KOPT-K1 (cell line): ENCODE data around the gene EDC3.

ENCODE experiments used
- H3K27ac ChIP-seq: fragments of 200-600 bp; sonication (generic); 2 replicates; pipeline ENCODE4 v1.5.1; 2016; ENCODE audit warnings: antibody characterized with exemption, mild to moderate bottlenecking, low read depth, low read length; ENCODE audit not compliant: poor library complexity, severe bottlenecking
- H3K36me3 ChIP-seq: fragments of 200-600 bp; sonication (generic); 2 replicates; pipeline ENCODE4 v1.5.1; 2017; ENCODE audit warnings: antibody characterized with exemption, mild to moderate bottlenecking, low read length, moderate library complexity; ENCODE audit not compliant: insufficient read depth
- H3K9me3 ChIP-seq: fragments of 200-600 bp; sonication (generic); 2 replicates; pipeline ENCODE4 v1.5.1; 2017; ENCODE audit warnings: antibody characterized with exemption, low read length, mild to moderate bottlenecking; ENCODE audit not compliant: insufficient read depth, poor library complexity, severe bottlenecking

Gene EDC3

DNA sequence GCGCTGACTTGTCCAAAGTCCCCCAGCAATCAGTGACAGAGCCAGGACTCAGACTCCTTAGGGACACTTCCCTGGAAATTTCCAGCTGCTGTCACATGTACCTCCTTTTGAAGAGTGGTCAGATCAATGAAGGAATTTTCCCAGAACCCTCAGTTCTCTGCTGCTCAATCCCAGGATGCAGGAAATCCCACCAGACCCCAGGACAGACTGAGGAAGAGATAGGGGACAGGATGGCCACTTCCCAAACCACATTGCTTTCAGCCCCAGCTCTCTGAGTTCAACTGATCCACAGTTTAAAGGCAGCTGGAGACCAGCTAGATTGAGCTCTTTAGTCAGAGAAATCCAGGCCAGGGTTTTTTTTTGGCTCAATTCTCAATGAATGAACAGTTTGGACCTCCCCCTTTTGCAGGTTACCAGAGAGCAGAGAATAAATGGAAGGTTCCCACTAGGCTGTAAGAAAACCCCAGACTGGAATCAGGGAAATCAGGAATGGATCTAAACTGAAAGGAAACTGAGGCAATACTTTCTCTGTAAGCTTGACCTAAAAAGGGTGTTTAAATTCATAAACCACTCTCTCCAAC, 28.0 kb upstream of the EDC3 start:
- Histone ChIP-seq H3K9me3 (no peaks in the 10 kb centered on the region), H3K27ac (no peak overlapping the region), H3K36me3 (no peaks in the 10 kb centered on the region)

DNA sequence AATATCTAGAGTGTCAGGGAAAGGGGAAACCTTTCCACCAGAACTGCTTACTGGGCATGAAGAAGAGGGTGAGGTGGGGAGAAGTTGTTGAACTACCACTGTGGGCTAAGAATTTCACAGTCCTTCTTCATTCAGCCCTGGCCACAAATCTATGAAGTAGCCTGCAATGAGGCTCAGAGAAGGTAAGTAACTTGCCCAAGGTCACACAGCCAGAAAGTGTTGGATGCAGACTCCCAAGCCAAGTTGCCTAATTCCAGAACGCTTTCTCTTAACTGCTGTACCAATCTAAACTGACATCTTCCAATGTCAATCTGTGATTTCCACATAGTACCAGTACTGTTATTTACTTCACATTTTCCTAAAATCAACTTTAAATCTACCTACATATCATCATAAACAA, 27.4 kb upstream of the EDC3 start:
- no peak overlapping the region for H3K27ac ChIP-seq
- H3K9me3 ChIP-seq: no peaks in the 10 kb centered on the region
- no peaks in the 10 kb centered on the region for H3K36me3 ChIP-seq

DNA sequence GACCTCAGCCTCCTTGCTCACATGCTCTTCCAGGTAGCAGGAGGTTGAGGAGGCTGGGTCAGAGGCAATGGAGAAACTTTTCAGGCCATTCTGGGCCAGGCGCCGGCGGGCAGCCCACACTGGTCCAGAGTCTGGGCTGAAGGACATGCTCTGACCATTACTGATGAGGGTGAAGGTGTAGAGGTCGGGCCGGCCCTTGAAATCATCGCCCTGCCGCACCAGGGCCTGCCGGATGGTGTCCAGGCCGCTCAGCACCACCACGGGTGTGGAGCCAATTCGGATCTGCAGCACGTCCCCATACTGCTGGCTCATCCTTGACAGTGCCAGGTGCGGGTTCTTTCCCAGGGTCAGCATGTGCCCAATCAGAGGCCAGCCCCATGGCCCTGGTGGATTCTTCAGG, 26.8 kb upstream of the EDC3 start:
- no peaks in the 10 kb centered on the region for H3K9me3 ChIP-seq
- H3K36me3 ChIP-seq: no peaks in the 10 kb centered on the region
- no peak overlapping the region for H3K27ac ChIP-seq

DNA sequence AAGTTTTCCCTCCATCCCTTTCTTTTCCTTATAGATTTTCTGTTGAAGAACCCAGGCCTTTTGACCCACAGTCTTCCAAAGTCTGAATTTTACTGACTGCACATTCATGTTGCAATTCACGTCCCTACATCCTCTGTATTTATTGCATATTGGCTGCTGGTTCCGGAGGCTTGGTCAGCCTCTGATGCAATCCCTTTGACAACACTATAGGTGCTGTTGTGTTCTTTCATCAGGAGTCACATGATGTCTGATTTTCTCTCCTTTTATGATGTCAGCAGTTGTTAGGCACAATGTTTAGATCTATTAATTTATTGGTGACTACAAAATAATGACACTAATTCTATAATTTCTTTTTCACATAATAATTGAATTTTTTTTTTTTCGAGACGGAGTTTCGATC, 20.8 kb upstream of the EDC3 start:
- Histone ChIP-seq H3K27ac (no peak overlapping the region), H3K36me3 (no peaks in the 10 kb centered on the region), H3K9me3 (no peaks in the 10 kb centered on the region)

DNA sequence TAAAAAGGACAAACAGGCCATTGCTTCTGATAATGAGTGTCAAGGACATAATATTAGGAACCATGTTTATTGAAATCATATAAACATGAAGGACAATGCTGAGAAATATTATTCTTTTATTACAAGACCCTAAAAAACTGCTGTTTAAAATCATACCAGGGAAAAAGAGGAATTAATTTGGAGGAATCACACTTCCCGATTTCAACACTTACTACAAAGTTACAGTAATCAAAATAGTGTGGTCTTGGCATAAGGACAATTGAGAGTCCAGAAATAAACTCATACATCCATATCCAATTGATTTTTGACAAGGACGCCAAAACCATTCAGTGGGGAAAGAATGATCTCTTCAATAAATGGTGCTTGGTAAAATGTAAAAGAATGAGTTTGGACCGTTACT, 16.5 kb upstream of the EDC3 start:
- H3K9me3 ChIP-seq: no peaks in the 10 kb centered on the region
- H3K27ac ChIP-seq: no peak overlapping the region
- no peaks in the 10 kb centered on the region for H3K36me3 ChIP-seq

DNA sequence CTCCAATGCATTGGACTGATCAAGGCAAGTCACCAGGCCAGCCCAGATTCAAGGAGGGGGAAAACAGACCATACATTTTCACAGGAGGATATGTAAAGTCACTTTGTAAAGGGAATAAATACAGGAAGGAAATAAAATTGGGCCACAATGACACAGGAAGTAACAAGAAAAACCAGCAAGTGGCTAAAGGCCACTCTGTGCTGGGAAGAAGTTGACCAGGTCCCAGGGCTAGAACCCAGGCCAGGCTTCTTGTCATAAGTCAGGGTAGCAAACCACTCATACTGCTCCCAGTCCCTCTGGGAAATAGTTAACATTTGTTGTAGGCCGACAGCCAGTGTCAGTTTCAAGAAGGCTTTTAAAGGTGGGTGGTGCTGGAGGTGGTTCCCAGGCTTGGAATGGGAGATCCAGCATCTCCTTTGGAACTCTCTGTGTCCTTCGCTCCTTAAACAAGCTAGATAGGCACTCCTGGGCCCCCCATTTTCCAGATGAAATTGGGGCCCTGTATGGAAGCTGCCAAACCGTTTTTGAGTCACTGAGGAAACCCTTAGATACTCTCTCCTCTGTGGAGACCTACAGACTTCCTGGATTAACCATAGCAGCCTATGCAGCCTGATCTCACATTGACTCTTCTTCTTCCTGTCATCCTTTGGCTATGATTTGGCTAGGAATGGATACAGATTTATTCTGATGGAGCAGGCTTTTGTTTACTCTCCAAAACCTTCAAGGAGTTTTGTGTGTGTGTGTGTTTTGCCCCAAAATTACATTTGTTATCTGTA, 14.7 kb upstream of the EDC3 start:
- no peak overlapping the region for H3K27ac ChIP-seq
- H3K9me3 ChIP-seq: no peaks in the 10 kb centered on the region
- no peaks in the 10 kb centered on the region for H3K36me3 ChIP-seq

DNA sequence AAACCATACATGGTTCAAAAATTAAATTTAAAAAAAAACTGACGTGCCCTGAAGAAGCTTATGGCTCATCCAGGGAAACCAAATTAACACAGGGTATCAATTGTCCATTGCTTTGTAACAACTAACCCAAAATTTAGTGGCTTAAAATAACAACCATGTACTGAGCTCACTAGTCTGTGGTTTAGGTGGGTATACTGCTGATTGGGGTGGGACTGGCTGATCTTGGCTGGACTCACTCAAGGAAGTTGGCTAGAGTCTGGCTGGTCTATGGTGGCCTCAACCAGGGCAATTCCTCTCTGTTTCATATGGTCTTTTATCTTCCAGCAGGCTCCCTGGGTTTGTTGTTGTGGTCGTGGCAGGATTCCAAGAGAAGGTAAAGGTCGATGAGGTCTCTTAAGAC, 14.1 kb upstream of the EDC3 start:
- H3K9me3 ChIP-seq: no peaks in the 10 kb centered on the region
- no peak overlapping the region for H3K27ac ChIP-seq
- H3K36me3 ChIP-seq: no peaks in the 10 kb centered on the region

DNA sequence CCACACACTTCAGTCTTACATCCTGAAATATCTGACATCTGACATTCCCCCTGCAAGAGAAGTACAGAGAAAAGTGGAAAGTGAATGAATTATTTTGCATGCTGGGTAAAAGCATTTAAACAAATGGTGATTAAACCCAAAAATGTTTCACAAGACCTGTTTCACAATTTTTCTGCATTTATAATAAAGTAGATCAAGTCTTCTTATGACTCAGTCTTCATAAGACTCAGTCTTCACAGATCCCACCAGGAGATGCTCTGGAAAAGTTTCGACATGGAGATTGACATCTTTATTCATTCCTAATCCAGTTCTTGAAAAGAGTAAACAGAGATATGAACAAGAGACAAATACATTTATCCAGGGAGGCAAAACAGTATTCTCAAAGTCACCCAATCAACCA, 13.2 kb upstream of the EDC3 start:
- Histone ChIP-seq H3K9me3 (no peaks in the 10 kb centered on the region), H3K27ac (no peak overlapping the region), H3K36me3 (no peaks in the 10 kb centered on the region)

DNA sequence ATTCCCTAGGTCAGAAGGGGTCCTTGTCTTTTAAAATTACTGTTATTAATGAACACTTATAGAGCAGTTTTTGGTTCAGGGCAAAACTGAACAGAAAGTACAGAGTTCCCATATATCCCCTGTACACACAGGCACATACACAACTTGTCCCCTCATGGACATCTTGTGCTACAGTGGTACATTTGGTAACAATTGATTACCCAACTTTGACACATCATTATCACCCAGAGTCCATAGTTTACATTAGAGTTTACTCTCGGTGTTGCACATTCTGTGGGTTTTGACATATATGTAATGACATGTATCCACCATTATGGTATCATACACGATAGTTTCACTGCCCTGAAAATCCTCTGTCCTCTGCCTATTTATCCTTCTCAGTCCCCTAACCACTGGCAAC, 984 bp upstream of the EDC3 start:
- H3K27ac ChIP-seq: peak overlapping the region; percentile 84
- no peaks in the 10 kb centered on the region for H3K36me3 ChIP-seq
- H3K9me3 ChIP-seq: no peaks in the 10 kb centered on the region

DNA sequence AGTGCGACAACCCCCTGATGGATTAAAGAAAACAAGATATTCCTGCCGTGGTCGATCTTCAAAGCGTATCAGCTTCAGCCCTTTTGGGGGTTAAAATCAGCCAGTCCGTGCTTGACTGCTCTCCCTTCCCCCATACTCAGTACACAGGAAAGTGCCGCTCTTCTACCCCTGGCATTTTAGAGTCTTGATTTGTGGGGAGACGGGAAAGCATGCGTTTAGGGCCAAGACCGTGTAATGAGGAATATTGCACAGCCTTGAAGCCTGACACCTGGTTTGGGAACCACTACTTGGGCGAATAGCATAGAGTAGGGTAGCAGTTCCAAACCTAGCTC, 540 bp upstream of the EDC3 start:
- no peaks in the 10 kb centered on the region for H3K36me3 ChIP-seq
- H3K9me3 ChIP-seq: no peaks in the 10 kb centered on the region
- peak overlapping the region; percentile 84 for H3K27ac ChIP-seq

DNA sequence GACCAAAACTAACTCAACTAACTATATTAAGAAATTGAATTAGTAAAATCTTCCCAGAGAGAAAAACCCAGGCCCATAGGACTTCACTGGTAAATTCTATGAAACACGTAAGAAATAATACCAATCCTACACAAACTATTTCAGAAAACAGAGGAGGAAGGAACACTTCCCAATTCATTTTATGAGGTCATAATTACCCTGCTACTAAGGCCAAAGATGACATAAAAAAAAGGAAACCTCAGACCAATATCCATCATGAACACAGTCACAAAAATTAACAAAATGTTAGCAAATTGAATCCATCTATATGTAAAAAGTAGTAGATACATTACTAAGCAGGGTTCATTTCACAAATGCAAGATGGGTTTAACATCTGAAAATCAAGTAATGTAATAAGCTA, 3.5 kb downstream of the EDC3 start:
- Histone ChIP-seq H3K9me3 (no peaks in the 10 kb centered on the region), H3K27ac (no peak overlapping the region), H3K36me3 (no peaks in the 10 kb centered on the region)

DNA sequence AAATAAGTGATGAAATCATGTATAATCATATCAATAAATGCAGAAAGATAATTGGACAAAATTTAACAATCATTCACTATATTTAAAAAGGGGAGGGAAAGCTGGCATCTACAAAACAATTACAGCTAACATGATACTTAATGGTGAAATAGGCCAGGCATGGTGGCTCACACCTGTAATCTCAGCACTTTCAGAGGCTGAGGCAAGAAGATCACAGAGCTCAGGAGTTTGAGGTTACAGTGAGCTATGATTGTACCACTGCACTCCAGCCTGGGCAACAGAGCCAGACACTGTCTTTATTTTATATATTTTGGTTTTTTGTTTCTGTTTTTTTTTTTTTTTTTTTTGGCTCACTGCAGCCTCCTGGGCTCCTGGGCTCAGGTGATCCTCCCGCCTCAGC, 12.1 kb downstream of the EDC3 start:
- Histone ChIP-seq H3K9me3 (peaks cover 8% of the 10 kb centered on the region), H3K36me3 (peaks cover 32% of the 10 kb centered on the region), H3K27ac (no peak overlapping the region)

DNA sequence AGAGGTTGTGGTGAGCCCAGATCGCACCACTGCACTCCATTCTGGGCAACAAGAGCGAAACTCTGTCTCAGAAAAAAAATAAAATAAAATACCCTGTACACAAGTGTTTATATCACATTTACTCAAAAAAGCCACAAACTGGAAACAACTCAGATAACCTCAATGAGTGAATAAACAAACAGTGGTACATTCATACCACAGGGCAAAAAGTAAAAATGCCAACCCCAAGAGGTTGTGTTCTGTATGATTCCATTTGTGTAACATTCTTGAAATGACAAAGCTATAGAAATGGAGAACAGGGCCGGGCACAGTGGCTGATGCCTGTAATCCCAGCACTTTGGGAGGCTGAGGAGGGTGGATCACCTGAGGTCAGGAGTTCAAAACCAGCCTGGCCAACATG, 12.9 kb downstream of the EDC3 start:
- Histone ChIP-seq H3K27ac (no peak overlapping the region), H3K9me3 (peaks cover 8% of the 10 kb centered on the region), H3K36me3 (peaks cover 32% of the 10 kb centered on the region)

DNA sequence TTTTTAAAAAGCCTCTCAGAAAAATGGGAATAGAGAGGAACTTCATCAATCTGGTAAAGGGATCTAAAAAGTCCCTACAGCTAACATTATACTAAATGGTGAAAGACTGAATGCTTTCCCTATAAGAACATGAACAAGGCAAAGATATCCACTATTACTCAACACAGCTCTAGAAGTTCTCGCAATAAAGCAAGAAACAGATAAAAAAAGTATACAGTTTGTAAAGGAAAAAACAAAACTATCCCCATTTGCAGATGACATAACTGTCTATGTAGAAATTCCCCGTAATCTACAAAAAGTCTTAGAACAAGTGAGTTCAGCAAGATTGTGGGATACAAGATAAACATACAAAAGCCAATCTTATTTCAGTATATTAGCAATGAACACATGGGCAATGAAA, 15.4 kb downstream of the EDC3 start:
- peaks cover 19% of the 10 kb centered on the region for H3K36me3 ChIP-seq
- no peak overlapping the region for H3K27ac ChIP-seq
- peaks cover 8% of the 10 kb centered on the region for H3K9me3 ChIP-seq

DNA sequence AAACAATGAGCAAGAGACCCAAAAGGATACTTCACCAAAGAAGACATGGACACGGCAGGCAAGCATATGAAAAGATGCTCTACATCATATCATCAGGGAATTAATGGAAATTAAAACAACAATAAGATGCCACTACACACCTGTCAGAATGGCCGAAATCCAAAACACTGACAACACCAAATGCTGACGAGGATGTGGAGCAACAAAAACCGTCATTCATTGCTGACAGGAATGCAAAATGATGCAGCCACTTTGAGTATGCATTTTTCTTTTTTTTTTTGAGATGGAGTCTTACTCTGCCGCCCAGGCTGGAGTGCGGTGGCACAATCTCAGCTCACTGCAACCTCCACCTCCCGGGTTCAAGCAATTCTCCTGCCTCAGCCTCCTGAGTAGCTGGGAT, 19.0 kb downstream of the EDC3 start:
- no peak overlapping the region for H3K27ac ChIP-seq
- no peaks in the 10 kb centered on the region for H3K9me3 ChIP-seq

DNA sequence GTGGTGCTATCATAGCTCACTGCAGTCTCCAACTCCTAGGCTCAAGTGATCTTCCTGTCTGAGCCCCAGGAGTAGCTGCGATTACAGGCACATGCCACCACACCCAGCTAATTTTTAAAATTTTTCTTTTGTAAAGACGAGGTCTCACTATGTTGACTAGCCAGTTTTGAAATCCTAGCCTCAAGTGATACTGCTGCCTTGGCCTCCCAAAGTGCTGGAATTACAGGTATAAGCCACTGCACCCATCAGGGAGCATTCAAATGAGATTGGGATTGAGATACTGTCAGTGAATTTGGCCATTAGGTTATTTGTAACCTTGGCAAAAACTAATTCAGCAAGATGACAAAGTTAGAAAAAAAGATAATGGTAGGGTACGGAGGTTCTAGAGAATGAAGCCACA, 21.7 kb downstream of the EDC3 start:
- Histone ChIP-seq H3K9me3 (no peaks in the 10 kb centered on the region), H3K27ac (no peak overlapping the region), H3K36me3 (peaks cover 45% of the 10 kb centered on the region)

More for the DNA sequence above, 19.0 kb downstream of the EDC3 start:
- peaks cover 23% of the 10 kb centered on the region for H3K36me3 ChIP-seq
